CD4-positive, alpha-beta T cell (primary cell): ENCODE measurements around the gene PHF14. TPM values are rescaled to one million over a fixed set of nuclear protein-coding genes. Genes with fewer than 3 reads are reported as not detected.

Source experiments
- ATAC-seq: fragments of 200-7000 bp; cut with Tn5 transposase; one replicate; pipeline ENCODE4 v1.10.0; 2022; ENCODE audit warnings: mild to moderate bottlenecking; ENCODE audit not compliant: poor library complexity
- CTCF ChIA-PET: fragments of 350-600 bp; sonication (Branson Sonifier 250); formaldehyde crosslinking; loops from one replicate; lab custom pipeline; 2021; ENCODE audit warnings: antibody characterized with exemption, inconsistent platforms; lab: Charles Lee
- POLR2A ChIA-PET: fragments of 350-600 bp; sonication (Branson Sonifier 250); formaldehyde crosslinking; loops from one replicate; lab custom pipeline; 2021; ENCODE audit warnings: antibody characterized with exemption, inconsistent platforms; lab: Charles Lee
- DNase-seq, 14 experiments: peaks; one replicate each; pipeline ENCODE4 v3.0.0-alpha.2; 2013 to 2020; ENCODE audit warnings: mixed read lengths in 2 of 14
- H3K27ac ChIP-seq, 2 donors: one replicate each; pipeline versions ENCODE4 v1.5.1 to v1.7.0; 2013; ENCODE audit warnings: low read length in 2 of 2, low read depth in 1 of 2, mild to moderate bottlenecking in 1 of 2
- H3K27me3 ChIP-seq, 2 experiments: 1 replicate in 1 of 2; 2 replicates in 1 of 2; pipeline versions ENCODE4 v1.6.1 to v1.7.0; 2013; ENCODE audit warnings: low read length in 2 of 2, control low read depth in 1 of 2, mild to moderate bottlenecking in 1 of 2, moderate library complexity in 1 of 2; ENCODE audit not compliant: insufficient read depth in 2 of 2, control insufficient read depth in 1 of 2
- H3K36me3 ChIP-seq: one replicate; pipeline ENCODE4 v1.6.1; 2013; ENCODE audit warnings: low read length, control low read depth; ENCODE audit not compliant: insufficient read depth
- H3K4me1 ChIP-seq: one replicate; pipeline ENCODE4 v1.6.1; 2013; ENCODE audit warnings: low read length, control low read depth; ENCODE audit not compliant: insufficient read depth
- H3K4me3 ChIP-seq: one replicate; pipeline ENCODE4 v1.5.1; 2013; ENCODE audit warnings: mild to moderate bottlenecking, low read length, moderate library complexity
- H3K9me3 ChIP-seq, 2 experiments: 1 replicate in 1 of 2; 2 replicates in 1 of 2; pipeline versions ENCODE4 v1.6.1 to v1.7.0; 2013; ENCODE audit warnings: low read length in 2 of 2, mild to moderate bottlenecking in 2 of 2, control low read depth in 1 of 2, moderate library complexity in 1 of 2; ENCODE audit not compliant: control insufficient read depth in 1 of 2, insufficient read depth in 1 of 2
- H3K27ac Mint-ChIP-seq: one replicate; pipeline ENCODE4 v1.8.0; 2020; ENCODE audit warnings: mixed read lengths
- H3K27me3 Mint-ChIP-seq: one replicate; pipeline ENCODE4 v1.8.0; 2021; ENCODE audit warnings: mixed read lengths
- H3K36me3 Mint-ChIP-seq: one replicate; pipeline ENCODE4 v1.8.0; 2021; ENCODE audit warnings: low read depth, mixed read lengths
- H3K4me1 Mint-ChIP-seq: one replicate; pipeline ENCODE4 v1.8.0; 2021; ENCODE audit warnings: low read depth, mixed read lengths
- H3K4me3 Mint-ChIP-seq: one replicate; pipeline ENCODE4 v1.8.0; 2020; ENCODE audit warnings: mild to moderate bottlenecking, mixed read lengths
- H3K9me3 Mint-ChIP-seq: one replicate; pipeline ENCODE4 v1.8.0; 2020; ENCODE audit warnings: mixed read lengths
- intact Hi-C, 2 experiments: fragments of 100-400 bp; cut with DNase I in 1 of 2; cut with micrococcal nuclease in 1 of 2; formaldehyde crosslinking; loops; one replicate each; pipeline versions ENCODE4 v1.15.1 to v1.9.0; 2023 to 2025; cut with DNase I, micrococcal nuclease
- total RNA-seq, 174 experiments: library from RNA in 2 of 174; stranded (reverse) in 2 of 174; gene quantifications; one replicate each; pipeline ENCODE4 v1.2.3 and lab custom pipeline; 2021 to 2026
- TF ChIP-seq, protein P1 (sequence below): fragments of 200-600 bp; IDR thresholded peaks from one replicate; pipeline ENCODE4 v1.8.0; 2022; ENCODE audit warnings: antibody characterized with exemption, mild to moderate bottlenecking

The PHF14 gene
- total RNA-seq, 2 experiments from 2014 or later = 23.1 TPM

DNA sequence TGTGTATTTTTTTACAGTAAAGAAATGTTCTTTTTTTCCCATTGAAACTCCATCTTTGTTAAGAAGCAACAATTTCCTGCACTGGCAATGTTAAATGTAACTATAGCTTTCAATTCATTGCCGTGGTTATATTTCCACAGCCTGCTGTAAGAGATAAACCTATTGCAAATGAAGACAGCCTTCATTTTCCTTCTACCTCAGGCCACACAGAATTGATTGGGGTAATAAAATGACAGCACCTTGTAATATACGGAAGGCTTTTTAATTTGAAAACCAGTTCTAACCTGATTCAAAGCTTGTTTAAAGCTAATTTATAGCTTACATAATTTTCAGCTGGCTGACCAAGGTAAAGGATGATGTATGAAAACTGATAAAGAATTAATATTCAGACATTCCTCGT is 161.9 kb downstream of the PHF14 start:
- Histone ChIP-seq H3K27me3 (no peaks in the 10 kb centered on the region), H3K4me3 (no peak overlapping the region), H3K36me3 (peaks cover 6% of the 10 kb centered on the region), H3K4me1 (no peaks in the 10 kb centered on the region), H3K9me3 (no peaks in the 10 kb centered on the region), H3K27ac (no peak overlapping the region)
- no peak for ATAC-seq
- ChIA-PET CTCF (no interaction called here), POLR2A (no interaction called here)
- H3K36me3 Mint-ChIP-seq = peaks cover 35% of the 10 kb centered on the region
- TF ChIP-seq, protein P1, sequence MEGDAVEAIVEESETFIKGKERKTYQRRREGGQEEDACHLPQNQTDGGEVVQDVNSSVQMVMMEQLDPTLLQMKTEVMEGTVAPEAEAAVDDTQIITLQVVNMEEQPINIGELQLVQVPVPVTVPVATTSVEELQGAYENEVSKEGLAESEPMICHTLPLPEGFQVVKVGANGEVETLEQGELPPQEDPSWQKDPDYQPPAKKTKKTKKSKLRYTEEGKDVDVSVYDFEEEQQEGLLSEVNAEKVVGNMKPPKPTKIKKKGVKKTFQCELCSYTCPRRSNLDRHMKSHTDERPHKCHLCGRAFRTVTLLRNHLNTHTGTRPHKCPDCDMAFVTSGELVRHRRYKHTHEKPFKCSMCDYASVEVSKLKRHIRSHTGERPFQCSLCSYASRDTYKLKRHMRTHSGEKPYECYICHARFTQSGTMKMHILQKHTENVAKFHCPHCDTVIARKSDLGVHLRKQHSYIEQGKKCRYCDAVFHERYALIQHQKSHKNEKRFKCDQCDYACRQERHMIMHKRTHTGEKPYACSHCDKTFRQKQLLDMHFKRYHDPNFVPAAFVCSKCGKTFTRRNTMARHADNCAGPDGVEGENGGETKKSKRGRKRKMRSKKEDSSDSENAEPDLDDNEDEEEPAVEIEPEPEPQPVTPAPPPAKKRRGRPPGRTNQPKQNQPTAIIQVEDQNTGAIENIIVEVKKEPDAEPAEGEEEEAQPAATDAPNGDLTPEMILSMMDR = no peak
- DNase-seq = no peak
- intact Hi-C loops = no loop called here
- H3K27me3 Mint-ChIP-seq = no peaks in the 10 kb centered on the region
- no peak overlapping the region for H3K4me3 Mint-ChIP-seq
- no peaks in the 10 kb centered on the region for H3K9me3 Mint-ChIP-seq
- no peaks in the 10 kb centered on the region for H3K4me1 Mint-ChIP-seq
- H3K27ac Mint-ChIP-seq = no peak overlapping the region

DNA sequence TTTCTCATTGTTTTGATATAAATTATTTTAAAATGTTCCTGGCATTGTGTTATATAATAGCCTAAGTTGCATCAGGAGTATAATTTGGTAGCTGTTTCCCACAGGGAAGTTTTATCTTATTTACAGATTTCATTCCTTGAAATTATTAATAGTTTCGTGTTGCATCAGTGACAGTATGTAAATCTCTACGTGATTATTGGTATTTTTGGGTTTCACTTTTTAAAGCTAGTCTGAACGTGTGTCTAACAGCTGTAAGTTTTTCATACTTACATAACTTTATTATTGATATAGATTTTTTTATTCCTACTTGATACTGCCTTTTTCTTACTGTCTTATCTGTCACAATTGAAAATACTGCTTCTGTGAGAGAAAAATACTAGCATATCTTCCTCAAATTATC is 167.9 kb downstream of the PHF14 start:
- H3K36me3 Mint-ChIP-seq = peaks cover 11% of the 10 kb centered on the region
- Histone ChIP-seq H3K36me3 (no peaks in the 10 kb centered on the region), H3K4me3 (no peak overlapping the region), H3K27me3 (no peaks in the 10 kb centered on the region), H3K27ac (no peak overlapping the region), H3K4me1 (no peaks in the 10 kb centered on the region), H3K9me3 (no peaks in the 10 kb centered on the region)
- CTCF ChIA-PET = no interaction called here
- H3K27ac Mint-ChIP-seq = no peak overlapping the region
- DNase-seq (no peak), ATAC-seq (no peak)
- POLR2A ChIA-PET = no interaction called here
- intact Hi-C loops = no loop called here
- TF ChIP-seq, protein P1 = no peak
- H3K9me3 Mint-ChIP-seq = no peaks in the 10 kb centered on the region
- H3K27me3 Mint-ChIP-seq = no peaks in the 10 kb centered on the region
- no peak overlapping the region for H3K4me3 Mint-ChIP-seq
- H3K4me1 Mint-ChIP-seq = no peaks in the 10 kb centered on the region

DNA sequence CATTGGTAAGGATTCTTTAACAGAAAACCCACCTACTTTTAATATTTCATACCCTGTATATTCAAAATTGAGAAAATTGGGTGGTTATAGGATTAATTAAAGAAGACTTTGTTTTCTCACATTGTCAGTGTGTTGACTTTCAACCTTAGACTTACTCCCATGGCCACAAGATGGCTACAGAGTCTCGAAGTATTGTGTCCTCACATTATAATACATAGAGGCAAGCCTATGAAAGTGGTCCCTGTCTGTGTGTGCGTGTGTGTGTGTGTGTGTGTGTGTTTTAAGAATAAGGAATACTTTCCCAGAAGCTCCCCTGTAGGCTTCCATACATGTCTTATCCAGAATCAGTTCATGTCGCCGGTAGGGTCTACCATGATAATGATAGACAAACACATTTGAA is 180.0 kb downstream of the PHF14 start:
- ATAC-seq = no peak
- H3K4me3 Mint-ChIP-seq = no peak overlapping the region

More for the DNA sequence above, 180.0 kb downstream of the PHF14 start:
- intact Hi-C loops = no loop called here
- no peaks in the 10 kb centered on the region for H3K27me3 ChIP-seq
- H3K27ac ChIP-seq = no peak overlapping the region
- Mint-ChIP-seq H3K27ac (no peak overlapping the region), H3K27me3 (no peaks in the 10 kb centered on the region), H3K4me1 (no peaks in the 10 kb centered on the region), H3K36me3 (no peaks in the 10 kb centered on the region), H3K9me3 (no peaks in the 10 kb centered on the region)
- no peaks in the 10 kb centered on the region for H3K36me3 ChIP-seq
- no peak overlapping the region for H3K4me3 ChIP-seq
- ChIA-PET CTCF (no interaction called here), POLR2A (no interaction called here)
- no peaks in the 10 kb centered on the region for H3K4me1 ChIP-seq
- TF ChIP-seq, protein P1 = no peak
- no peaks in the 10 kb centered on the region for H3K9me3 ChIP-seq
- DNase-seq = no peak
